Right renal cortex interstitium (tissue), 3 donors: ENCODE results near the gene GLI1. TPM values are rescaled to one million over a fixed set of nuclear protein-coding genes. Genes with fewer than 3 reads are reported as not detected.
"Not testable (repeated sequence)": the region's sequence is repeated elsewhere in the genome, so short reads cannot be mapped to it uniquely, and the experiment has no call there.

Source experiments
- DNase-seq, 3 donors: peaks; one replicate each; pipeline ENCODE4 v3.0.0-alpha.2; 2013; ENCODE audit warnings: low read depth in 3 of 3, low spot score in 2 of 3
- polyA plus RNA-seq, 3 donors: library from polyadenylated mRNA; unstranded; fragments of 120-200 nt; gene quantifications; one replicate each; pipeline ENCODE4 v1.2.1, GENCODE V29; 2013; ENCODE audit not compliant: insufficient read length in 3 of 3

GLI1 gene
- polyA plus RNA-seq, 3 donors, result 15.9 to 18.8 (median 16.5) TPM

DNA sequence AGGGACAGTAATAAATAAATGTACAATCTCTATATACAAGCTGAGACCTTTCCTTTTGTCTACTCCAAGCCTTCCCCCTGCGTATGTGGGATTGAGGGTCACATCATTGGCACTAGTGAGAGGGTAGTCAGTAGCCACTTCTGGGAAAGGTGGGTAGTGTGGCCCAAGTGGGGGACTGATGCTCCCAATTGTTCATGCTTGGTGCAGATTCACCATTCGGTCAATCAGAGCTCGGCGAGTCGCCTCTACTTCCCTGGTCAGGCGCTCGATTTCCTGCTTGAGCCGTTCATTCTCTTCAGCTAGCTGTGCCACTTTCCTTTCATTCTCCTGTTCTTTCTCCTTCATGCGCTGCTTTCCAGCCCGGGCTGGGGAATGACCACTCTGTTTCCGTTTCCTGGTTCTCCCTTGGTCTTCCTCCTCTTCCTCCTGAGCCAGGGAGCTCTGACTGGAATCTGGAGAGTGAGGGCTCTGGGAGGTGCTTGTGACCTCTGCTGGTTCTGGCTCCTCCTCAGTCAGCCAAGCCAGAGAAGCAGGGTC lies 57.1 kb downstream of the GLI1 start:
- DNase-seq, result no peak

DNA sequence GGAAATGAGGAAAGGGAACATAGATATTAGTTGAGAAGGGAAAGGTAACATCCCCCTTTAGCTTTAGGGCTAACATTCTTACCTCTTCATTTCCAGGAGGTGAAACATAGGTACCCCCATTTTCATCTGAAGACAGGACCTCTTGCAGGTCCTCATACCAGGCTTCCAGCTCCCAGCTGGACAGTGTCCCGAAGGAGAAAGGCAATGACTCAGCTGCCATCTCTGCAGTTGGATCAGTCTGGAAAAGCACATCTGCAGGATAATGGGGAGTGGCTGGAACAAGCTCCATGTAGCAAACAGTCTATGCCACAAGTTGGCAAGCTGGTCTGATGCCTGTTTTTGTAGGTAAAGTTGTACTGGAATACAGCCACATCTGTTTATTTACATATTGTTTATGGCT lies 57.6 kb downstream of the GLI1 start:
- no peak for DNase-seq

DNA sequence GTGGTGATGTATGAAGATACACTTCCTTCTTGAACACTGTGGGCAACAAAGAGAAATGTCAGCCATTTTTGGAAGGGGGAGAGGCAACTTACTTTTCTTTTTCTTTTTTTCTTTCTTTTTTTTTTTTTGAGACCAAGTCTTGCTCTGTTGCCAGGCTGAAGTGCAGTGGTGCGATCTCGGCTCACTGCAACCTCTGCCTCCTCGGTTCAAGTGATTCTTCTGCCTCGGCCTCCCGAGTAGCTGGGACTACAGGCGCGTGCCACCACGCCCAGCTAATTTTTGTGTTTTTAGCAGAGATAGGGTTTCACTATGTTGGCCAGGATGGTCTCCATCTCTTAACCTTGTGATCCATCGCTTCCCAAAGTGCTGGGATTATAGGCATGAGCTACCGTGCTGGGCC lies 58.1 kb downstream of the GLI1 start:
- DNase-seq, result not testable (repeated sequence)

DNA sequence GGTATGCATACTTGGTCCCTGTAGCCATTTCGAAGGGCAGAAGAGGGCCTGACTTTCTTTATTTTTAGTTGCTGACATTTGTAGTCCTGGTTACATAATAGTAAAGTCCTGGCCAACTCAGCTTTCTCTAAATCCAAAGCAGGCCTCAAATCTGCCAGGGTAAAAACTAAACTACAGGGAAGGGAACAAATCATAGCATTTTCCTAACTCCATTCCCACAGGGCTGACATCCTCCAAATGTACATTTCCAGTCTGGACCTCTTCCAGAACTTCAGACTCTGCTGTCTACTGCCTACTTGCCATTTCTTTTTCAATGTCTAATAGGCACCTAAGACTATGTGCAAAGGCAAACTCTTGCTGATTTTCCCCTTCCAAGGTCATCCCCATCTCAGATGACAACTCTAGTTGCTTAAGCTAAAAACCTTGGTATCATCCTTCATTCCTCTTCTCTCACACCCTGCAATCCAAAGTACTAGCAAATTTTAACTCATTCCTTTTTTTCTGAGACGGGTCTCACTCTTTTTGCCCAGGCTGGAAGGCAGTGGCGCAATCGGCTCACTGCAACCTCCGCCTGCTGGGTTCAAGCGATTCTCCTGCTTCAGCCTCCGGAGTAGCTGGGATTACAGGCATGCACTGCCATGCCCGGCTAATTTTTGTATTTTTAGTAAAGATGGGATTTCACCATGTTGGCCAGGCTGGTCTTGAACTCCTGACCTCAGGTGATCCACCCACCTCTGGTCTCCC lies 58.8 kb downstream of the GLI1 start:
- no peak for DNase-seq

DNA sequence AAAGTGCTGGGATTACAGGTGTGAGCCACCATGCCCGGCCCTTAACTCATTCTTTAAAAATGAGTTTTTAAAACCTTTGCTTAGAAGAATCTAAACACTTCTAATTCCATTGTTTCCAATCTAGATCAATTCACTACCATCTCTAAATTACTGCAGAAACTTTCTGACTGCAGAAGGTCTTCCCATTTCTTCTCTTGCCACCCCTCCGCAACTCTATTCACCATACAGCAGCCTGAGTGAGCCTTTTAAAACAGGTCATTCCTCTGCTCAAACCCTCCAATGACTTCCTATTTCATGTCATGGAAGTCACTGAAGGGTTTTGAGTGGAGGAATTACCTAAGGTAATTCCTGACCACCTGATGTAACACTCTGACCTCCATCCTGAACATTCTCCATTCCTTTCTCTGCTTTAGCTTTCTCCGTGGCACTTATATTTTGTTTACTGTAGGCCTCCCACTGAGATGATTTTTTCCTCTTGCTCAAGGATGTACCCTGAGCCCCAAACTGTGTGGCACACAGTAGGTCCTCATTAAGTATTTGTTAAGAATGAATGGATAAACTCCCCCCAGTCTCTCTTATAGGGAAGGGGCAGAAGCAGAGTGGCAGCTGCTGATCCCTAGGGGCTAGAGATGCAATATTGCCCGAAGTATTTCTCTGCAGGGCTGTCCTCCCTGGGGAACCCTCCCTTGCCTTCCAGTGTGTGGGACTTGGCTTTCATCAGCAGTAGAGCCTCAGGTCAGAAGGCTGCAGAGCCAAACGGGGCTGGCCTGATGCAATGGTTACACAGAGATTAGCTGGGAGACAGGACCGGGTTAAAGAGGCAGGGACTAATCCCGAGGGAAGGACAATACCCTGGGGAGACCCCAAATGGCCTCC lies 59.6 kb downstream of the GLI1 start:
- no peak for DNase-seq

DNA sequence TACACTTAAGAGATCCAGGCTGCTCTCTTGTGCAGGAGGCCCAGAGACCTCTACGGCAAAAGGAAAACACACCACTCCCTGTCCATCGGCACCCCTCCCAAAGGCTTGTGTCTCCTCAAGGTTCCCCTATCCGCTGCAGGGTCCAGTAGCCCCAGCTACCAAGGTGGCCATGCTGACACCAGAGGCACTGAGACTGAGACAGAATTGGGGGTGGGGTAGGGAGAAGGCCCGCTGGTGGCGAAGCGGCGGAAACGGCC lies 60.1 kb downstream of the GLI1 start:
- DNase-seq, result peak in 1 of 3 donors; percentile 16

DNA sequence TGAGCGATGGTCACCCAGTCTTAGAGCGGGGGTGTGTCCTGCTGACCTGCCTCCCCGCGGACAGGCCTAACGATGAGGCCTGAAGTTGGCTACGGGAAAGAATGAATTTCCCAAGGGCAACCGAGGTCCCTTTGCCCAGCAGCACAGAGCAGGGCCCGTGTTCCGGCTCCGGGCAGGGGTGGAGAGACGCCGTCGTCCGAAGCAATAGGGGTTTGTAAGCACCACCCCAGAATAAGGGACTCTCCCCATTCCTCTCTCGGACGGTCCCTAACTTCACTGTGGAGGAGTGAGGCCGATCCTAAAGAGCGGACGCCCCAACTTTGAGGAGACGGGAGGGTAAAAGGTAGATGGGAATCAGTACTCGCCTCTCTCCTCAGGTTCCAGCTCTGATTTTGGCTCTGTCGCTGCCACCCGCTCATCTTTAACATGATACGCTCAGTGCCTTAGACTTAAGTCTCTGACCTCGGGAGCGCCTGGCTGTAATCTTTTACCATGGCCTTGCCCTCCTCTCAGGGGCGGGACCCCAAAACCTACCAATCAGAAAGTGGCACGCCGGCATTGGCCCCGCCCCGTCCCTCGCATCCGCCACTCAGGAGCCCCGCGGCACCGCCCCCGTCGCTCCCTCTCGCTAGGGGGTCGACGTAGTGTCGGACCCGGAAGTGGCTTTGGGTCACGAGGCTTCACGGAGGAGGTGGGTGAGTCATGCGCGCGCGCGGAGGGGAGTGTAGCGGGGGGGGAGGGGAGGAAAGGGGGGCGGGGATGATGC lies 60.7 kb downstream of the GLI1 start, which contains the start of gene DDIT3:
TSS of gene DDIT3 (minus strand) at position 462 of the 766 bp plus-strand sequence. CDS start 3,108 bp downstream, outside the sequence.
- peak; percentile 91 to 98 (median 95) for DNase-seq

DNA sequence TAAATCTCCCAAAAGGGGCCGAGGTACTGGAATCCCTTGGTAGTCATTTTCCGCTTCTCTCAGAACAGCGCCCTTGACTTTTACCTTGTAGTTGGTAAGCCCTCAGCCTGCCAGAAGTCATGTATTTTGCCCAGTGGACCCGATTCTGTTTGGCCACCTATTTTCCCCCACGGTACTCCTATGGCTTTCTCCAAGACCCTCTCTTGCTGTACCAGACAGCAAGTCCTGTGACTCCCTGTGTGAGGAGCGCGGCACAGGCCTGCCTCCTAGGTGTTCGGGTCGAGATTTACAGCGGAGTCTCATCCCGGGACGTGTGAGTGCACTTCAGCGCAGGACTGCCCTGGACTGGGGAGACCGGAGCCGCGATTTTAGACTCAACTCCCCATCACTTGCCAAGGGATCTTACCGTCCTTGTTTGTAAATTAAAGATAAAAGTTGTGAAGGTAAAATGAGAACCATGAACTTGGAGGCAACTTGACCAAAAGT lies 62.0 kb downstream of the GLI1 start:
- peak; percentile 23 to 45 (median 35) for DNase-seq

Other genes starting within 250 kb of the GLI1 start
- gene NXPH4, start 243.0 kb upstream of the GLI1 start, polyA plus RNA-seq, result 1 to 10 TPM; 2.4 to 3.7 (median 2.5) TPM
- gene SHMT2, start 230.1 kb upstream of the GLI1 start, polyA plus RNA-seq, result 10 to 100 TPM; 66.0 to 79.2 (median 72.7) TPM
- gene STAC3, start 208.6 kb upstream of the GLI1 start, polyA plus RNA-seq, result 1 to 10 TPM; 2.5 to 4.2 (median 3.3) TPM
- 10 to 100 TPM; 60.6 to 67.5 (median 66.1) TPM for gene R3HDM2, start 28.7 kb upstream of the GLI1 start, polyA plus RNA-seq
- under 1 TPM; 0.14 to 0.21 (median 0.20) TPM for gene INHBC, start 25.0 kb upstream of the GLI1 start, polyA plus RNA-seq
- gene INHBE, start 4.5 kb upstream of the GLI1 start, polyA plus RNA-seq, result under 1 TPM; 0.40 to 0.44 (median 0.42) TPM
- 1 to 10 TPM; 1.9 to 2.3 (median 1.9) TPM for gene ARHGAP9, start 20.1 kb downstream of the GLI1 start, polyA plus RNA-seq
- gene MARS1, start 28.3 kb downstream of the GLI1 start, polyA plus RNA-seq, result 100 to 1,000 TPM; 108 to 110 (median 109) TPM
- 10 to 100 TPM; 33.8 to 35.7 (median 35.3) TPM for gene DDIT3, start 60.7 kb downstream of the GLI1 start, polyA plus RNA-seq
- gene MBD6, start 63.0 kb downstream of the GLI1 start, polyA plus RNA-seq, result 10 to 100 TPM; 36.8 to 44.8 (median 41.6) TPM
- 100 to 1,000 TPM; 163 to 179 (median 165) TPM for gene DCTN2, start 87.4 kb downstream of the GLI1 start, polyA plus RNA-seq
- under 1 TPM; 0.31 to 0.39 (median 0.32) TPM for gene KIF5A, start 90.3 kb downstream of the GLI1 start, polyA plus RNA-seq
- gene PIP4K2C, start 131.4 kb downstream of the GLI1 start, polyA plus RNA-seq, result 10 to 100 TPM; 43.6 to 47.5 (median 44.8) TPM
- gene DTX3, start 145.0 kb downstream of the GLI1 start, polyA plus RNA-seq, result 10 to 100 TPM; 44.4 to 51.8 (median 47.0) TPM
- gene ARHGEF25, start 151.7 kb downstream of the GLI1 start, polyA plus RNA-seq, result 10 to 100 TPM; 26.7 to 31.4 (median 27.8) TPM
- under 1 TPM; 0.37 to 0.75 (median 0.64) TPM for gene B4GALNT1, start 173.4 kb downstream of the GLI1 start, polyA plus RNA-seq
- 100 to 1,000 TPM; 225 to 234 (median 233) TPM for gene OS9, start 234.3 kb downstream of the GLI1 start, polyA plus RNA-seq